Body of pancreas (tissue), 4 donors: ENCODE data around the gene INSIG1. TPM values are rescaled to one million over a fixed set of nuclear protein-coding genes. Genes with fewer than 3 reads are reported as not detected.
A peak's percentile ranks its signal among the peaks of the same experiment; 100 is the strongest.

Experiments
- ATAC-seq: fragments of 150-250 bp; one replicate; pipeline ENCODE4 v1.9.1; 2016
- DNase-seq, 4 donors: peaks; one replicate each; pipeline ENCODE4 v3.0.0-alpha.2; 2019
- H3K27ac ChIP-seq, 4 donors: fragments of 200-600 bp; sonication (generic); 1 replicate in 3 of 4; 2 replicates in 1 of 4; pipeline versions ENCODE4 v1.5.1 to v1.6.1; 2016 to 2019; ENCODE audit warnings: mild to moderate bottlenecking in 1 of 4, mixed read lengths in 1 of 4, moderate library complexity in 1 of 4
- H3K27me3 ChIP-seq, 2 donors: fragments of 200-600 bp; sonication (generic); one replicate each; pipeline ENCODE4 v1.6.0; 2016; ENCODE audit warnings: mild to moderate bottlenecking in 1 of 2
- H3K36me3 ChIP-seq, 2 donors: fragments of 200-600 bp; sonication (generic); replicated peaks in 1 of 2; 2 replicates each; pipeline ENCODE4 v1.5.1; 2016; ENCODE audit warnings: low read depth in 2 of 2; ENCODE audit not compliant: insufficient read depth in 1 of 2
- H3K4me1 ChIP-seq: fragments of 200-600 bp; sonication (generic); one replicate; pipeline ENCODE4 v1.6.0; 2016
- H3K4me3 ChIP-seq, 2 donors: fragments of 200-600 bp; sonication (generic); 1 replicate in 1 of 2; 2 replicates in 1 of 2; pipeline ENCODE4 v1.5.1; 2016 to 2019
- H3K9me3 ChIP-seq, 3 donors: fragments of 200-600 bp; sonication (generic); 1 replicate in 2 of 3; 2 replicates in 1 of 3; pipeline ENCODE4 v1.5.1; 2016
- POLR2A ChIP-seq, 3 donors: fragments of 450-650 bp; IDR thresholded peaks; one replicate each; pipeline ENCODE4 v1.6.1; 2016; ENCODE audit warnings: antibody characterized with exemption in 3 of 3, mild to moderate bottlenecking in 2 of 3
- WGBS, 2 donors: methylation state at CpG; one replicate each; pipeline ENCODE4 v1.1.5; 2017; 5-methylcytosine and 5-hydroxymethylcytosine counted together
- intact Hi-C: fragments of 100-400 bp; cut with DNase I; formaldehyde crosslinking; loops from one replicate; pipeline ENCODE4 v1.15.1; 2023
- total RNA-seq, 2 donors: library from RNA; depleted of rRNA; stranded (reverse); fragments of >200 nt; gene quantifications; one replicate each; pipeline ENCODE4 v1.1.0, GENCODE V29; 2016
- TF ChIP-seq, protein P1 (sequence below), 7 experiments: fragments of 450-650 bp in 4 of 7; fragments of 200-600 bp in 3 of 7; sonication (generic) in 3 of 7; IDR thresholded peaks; one replicate each; pipeline ENCODE4 v1.5.1; 2016 to 2019; ENCODE audit warnings: antibody characterized with exemption in 7 of 7

INSIG1 gene
- total RNA-seq, 2 donors from 2014 or later = 47.0 to 79.8 TPM

DNA sequence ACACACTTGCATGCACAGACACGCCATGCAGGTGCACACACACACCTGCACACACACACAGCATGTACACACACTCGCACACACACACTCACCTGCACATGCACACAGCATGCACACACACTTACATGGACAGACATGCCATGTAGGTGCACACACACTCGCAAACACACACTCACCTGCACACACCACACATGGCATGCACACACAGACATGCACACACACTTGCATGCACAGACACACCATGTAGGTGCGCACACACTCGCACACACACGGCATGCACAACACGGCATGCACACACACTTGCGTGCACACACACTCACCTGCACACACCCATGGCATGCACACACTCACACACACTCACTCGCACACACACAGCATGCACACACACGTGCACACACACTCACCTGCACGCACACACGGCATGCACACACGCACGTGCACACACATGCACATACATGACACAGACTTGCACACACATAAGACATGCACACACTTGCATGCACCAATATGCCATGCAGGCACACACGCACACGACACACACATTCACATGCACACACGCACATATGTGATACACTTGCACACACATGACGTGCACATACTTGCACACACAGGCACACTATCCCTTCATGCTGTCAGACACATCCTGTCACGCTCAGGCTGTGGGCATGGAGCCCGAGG lies 56.8 kb downstream of the INSIG1 start:
- Histone ChIP-seq H3K4me1 (no peaks in the 10 kb centered on the region), H3K9me3 (no peaks in the 10 kb centered on the region), H3K36me3 (no peaks in the 10 kb centered on the region), H3K4me3 (no peak overlapping the region), H3K27ac (no peak overlapping the region), H3K27me3 (peaks cover 0 to 4% of the 10 kb centered on the region in 2 donors)
- ATAC-seq (no peak), DNase-seq (peak in 1 of 4 donors; percentile 5)
- intact Hi-C loops = no loop called here
- TF ChIP-seq, protein P1, sequence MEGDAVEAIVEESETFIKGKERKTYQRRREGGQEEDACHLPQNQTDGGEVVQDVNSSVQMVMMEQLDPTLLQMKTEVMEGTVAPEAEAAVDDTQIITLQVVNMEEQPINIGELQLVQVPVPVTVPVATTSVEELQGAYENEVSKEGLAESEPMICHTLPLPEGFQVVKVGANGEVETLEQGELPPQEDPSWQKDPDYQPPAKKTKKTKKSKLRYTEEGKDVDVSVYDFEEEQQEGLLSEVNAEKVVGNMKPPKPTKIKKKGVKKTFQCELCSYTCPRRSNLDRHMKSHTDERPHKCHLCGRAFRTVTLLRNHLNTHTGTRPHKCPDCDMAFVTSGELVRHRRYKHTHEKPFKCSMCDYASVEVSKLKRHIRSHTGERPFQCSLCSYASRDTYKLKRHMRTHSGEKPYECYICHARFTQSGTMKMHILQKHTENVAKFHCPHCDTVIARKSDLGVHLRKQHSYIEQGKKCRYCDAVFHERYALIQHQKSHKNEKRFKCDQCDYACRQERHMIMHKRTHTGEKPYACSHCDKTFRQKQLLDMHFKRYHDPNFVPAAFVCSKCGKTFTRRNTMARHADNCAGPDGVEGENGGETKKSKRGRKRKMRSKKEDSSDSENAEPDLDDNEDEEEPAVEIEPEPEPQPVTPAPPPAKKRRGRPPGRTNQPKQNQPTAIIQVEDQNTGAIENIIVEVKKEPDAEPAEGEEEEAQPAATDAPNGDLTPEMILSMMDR (IDR thresholded peaks at IDR 0.05) = no peak
- no peak for TF ChIP-seq POLR2A (IDR thresholded peaks at IDR 0.05)
- WGBS, 2 donors = 68 to 70% methylated on average over 19 to 20 of the region's 20 CpGs

DNA sequence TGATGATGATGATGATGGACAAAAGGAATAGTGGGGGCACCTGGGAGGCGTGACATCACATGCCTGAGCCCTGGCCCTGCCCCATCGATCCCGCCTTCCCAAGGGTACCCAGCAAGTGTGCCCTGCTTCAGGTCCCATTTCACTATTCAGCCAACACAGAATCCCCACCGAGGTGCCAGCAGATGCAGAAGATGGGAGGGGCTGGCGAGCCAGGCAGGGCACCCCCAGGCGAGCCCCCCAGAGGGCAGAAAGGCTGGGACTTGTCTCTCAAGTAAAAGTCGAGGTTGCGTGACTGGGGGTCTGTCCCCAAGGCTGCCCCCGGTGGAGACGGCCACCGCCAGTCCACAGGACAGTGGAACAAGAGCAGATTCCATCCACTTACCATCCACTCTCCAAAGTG lies 57.5 kb downstream of the INSIG1 start:
- 86 to 87% methylated on average over 8 to 11 of the region's 11 CpGs for WGBS, 2 donors
- no peak overlapping the region for H3K4me3 ChIP-seq
- intact Hi-C loops = no loop called here
- DNase-seq = peak in 1 of 4 donors; percentile 7
- H3K27ac ChIP-seq = no peak overlapping the region
- H3K36me3 ChIP-seq = no peaks in the 10 kb centered on the region
- no peaks in the 10 kb centered on the region for H3K4me1 ChIP-seq
- TF ChIP-seq, protein P1 (IDR thresholded peaks at IDR 0.05) = no peak
- TF ChIP-seq POLR2A (IDR thresholded peaks at IDR 0.05) = no peak
- H3K9me3 ChIP-seq = no peaks in the 10 kb centered on the region
- H3K27me3 ChIP-seq = peaks cover 0 to 4% of the 10 kb centered on the region in 2 donors
- no peak for ATAC-seq

DNA sequence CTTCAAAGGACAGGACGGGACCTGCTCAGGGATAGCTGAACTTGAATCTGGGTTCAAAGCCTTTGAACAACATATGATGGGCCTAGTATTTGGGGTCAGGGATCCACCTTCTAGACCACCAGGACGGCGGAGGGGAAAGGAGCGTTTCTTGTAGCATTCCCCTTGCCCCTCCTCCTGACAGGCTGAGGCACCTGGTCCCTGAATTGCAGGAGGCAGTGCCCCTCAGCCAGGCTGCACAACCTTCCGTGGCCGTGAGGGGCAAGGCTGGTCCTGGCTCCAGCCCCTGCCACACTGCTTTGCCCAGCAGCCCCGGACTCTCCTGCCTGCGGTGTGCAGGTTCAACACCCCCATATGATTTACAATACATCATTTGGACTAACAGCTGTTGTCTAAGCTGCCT lies 58.1 kb downstream of the INSIG1 start:
- 74 to 86% methylated on average over 6 to 8 of the region's 8 CpGs for WGBS, 2 donors
- Histone ChIP-seq H3K36me3 (no peaks in the 10 kb centered on the region), H3K9me3 (no peaks in the 10 kb centered on the region), H3K4me3 (no peak overlapping the region), H3K27me3 (peaks cover 0 to 4% of the 10 kb centered on the region in 2 donors), H3K4me1 (no peaks in the 10 kb centered on the region), H3K27ac (no peak overlapping the region)
- ATAC-seq (no peak), DNase-seq (no peak)
- intact Hi-C loops = no loop called here
- TF ChIP-seq POLR2A (IDR thresholded peaks at IDR 0.05) = no peak
- TF ChIP-seq, protein P1 (IDR thresholded peaks at IDR 0.05) = no peak

DNA sequence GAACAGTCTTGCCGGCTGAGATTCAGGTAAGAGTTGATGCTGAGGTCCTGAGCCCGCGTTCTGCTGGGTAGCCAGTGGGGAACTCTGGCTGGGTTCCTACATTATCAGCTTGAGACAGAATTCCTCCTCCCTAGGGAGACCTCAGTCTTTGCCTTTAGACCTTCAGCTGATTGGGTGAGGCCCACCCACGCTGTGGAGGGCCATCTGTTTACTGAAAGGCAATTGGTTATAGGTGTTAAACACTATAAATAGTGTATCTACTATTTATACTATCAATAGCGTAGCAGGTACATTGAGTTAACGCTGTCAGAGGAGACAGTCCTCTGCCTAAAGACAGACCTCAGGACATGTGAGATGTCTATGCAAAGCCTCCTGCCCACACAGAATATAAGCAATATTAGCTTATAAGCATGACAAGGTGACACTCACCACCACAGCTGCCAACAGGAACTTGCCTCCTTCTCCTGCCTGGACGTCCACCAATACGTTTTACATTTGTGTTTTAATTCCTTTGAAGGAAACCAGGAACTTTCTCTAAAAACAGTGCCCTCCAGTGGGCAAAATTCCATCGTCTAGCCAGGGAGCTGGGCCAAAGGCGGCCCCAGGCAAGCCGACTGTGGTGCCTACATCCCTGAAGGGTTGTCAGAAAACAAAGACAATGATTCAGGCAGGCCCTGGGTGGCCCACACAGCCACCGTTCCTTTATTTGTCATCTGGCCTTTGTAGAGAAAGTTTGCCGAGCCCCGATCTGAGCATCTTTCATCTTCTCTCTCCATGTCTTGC lies 58.8 kb downstream of the INSIG1 start:
- no peaks in the 10 kb centered on the region for H3K9me3 ChIP-seq
- TF ChIP-seq, protein P1 (IDR thresholded peaks at IDR 0.05) = peak; percentile 16 to 48 (median 37)
- no peak for TF ChIP-seq POLR2A (IDR thresholded peaks at IDR 0.05)
- peaks cover 0 to 4% of the 10 kb centered on the region in 2 donors for H3K27me3 ChIP-seq
- H3K4me1 ChIP-seq = no peaks in the 10 kb centered on the region
- H3K27ac ChIP-seq = no peak overlapping the region
- ATAC-seq = no peak
- peak; percentile 39 to 63 (median 50) for DNase-seq
- intact Hi-C loops = no loop called here
- H3K36me3 ChIP-seq = no peaks in the 10 kb centered on the region
- WGBS, 2 donors = 30 to 40% methylated on average over 13 to 14 of the region's 14 CpGs
- no peak overlapping the region for H3K4me3 ChIP-seq
